ENCODE measurements around the gene FOXI2.

FOXI2 gene

GRCh38 chr10:127734753-127735152 lies 2.2 kb upstream of the FOXI2 start:
- H3K4me1 ChIP-seq (ENCODE audit: control insufficient read depth, insufficient read depth, low read length): no peaks in the 10 kb centered on the region
- H3K27me3 ChIP-seq (ENCODE audit: control insufficient read depth, insufficient read depth, low read length): peaks cover 11% of the 10 kb centered on the region
- no peak overlapping the region for H3K27ac ChIP-seq (ENCODE audit: low read depth, low read length)
- no peak overlapping the region for H3K9ac ChIP-seq (ENCODE audit: low read length)
- H3K36me3 ChIP-seq (ENCODE audit: control insufficient read depth, insufficient read depth, low read length): no peaks in the 10 kb centered on the region
- H3K4me3 ChIP-seq (ENCODE audit: low read length): no peak overlapping the region

DNA sequence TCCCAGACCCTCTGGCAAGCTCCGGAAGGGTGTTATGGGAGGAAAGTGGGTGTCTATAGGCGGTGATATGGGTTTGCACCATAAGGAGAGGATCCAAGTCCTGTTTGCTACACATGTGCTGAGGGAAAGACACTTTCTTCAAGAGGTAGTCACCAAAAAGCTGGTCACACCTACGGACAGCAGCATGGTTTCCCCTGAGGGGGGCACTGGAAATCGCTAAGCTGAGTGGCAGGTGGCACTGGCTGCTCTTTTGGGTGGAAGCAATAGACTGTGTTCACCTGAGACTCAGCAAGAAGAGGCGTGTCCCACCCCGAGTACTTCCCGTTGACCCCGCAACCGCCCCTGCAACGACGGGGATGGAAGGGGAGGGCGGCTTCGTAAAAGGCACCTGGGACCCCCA lies 1.8 kb upstream of the FOXI2 start:
- Histone ChIP-seq H3K27me3 (ENCODE audit: control insufficient read depth, insufficient read depth, low read length) (peaks cover 11% of the 10 kb centered on the region), H3K4me3 (ENCODE audit: low read length) (no peak overlapping the region), H3K4me1 (ENCODE audit: control insufficient read depth, insufficient read depth, low read length) (no peaks in the 10 kb centered on the region), H3K27ac (ENCODE audit: low read depth, low read length) (no peak overlapping the region), H3K36me3 (ENCODE audit: control insufficient read depth, insufficient read depth, low read length) (no peaks in the 10 kb centered on the region), H3K9ac (ENCODE audit: low read length) (no peak overlapping the region)

GRCh38 chr10:127735723-127736221 lies 1.2 kb upstream of the FOXI2 start:
- H3K36me3 ChIP-seq (ENCODE audit: control insufficient read depth, insufficient read depth, low read length): no peaks in the 10 kb centered on the region
- no peak overlapping the region for H3K9ac ChIP-seq (ENCODE audit: low read length)
- no peaks in the 10 kb centered on the region for H3K4me1 ChIP-seq (ENCODE audit: control insufficient read depth, insufficient read depth, low read length)
- H3K27ac ChIP-seq (ENCODE audit: low read depth, low read length): no peak overlapping the region
- H3K4me3 ChIP-seq (ENCODE audit: low read length): no peak overlapping the region
- H3K27me3 ChIP-seq (ENCODE audit: control insufficient read depth, insufficient read depth, low read length): peaks cover 11% of the 10 kb centered on the region

DNA sequence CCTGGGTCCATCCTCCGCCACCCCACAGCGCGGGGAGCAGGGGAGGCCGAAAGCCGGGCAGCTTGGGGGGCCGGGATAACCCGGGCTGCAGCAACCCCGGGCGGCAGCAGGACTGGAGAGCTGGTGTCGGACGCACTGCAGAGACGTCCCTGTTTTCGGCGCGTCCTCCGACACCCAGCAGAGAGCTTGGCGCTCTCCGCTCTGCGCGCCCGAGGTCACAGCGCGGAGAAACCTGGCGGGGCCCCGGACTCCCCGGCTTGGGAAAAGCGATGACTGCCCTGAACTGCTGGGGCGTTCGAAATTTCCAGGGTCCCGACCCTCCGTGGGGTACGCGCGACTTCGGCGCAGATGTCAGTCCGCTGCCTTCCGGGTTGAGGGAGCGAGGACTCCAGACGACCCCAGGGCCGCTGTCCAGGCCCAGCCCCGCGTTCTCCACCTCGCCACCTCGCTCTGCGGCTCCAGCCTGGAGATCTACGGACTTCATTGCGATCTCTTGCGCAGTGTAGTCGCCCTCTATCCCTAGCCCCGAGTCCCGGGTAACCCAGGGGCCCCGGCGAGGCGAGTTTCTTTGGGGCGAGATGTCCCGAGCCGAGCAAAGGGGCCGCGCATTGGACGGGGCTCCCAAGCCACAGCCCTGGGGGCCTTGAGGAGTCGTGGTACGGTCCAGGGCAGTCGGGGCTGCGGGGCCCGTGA lies 617 bp upstream of the FOXI2 start:
- Histone ChIP-seq H3K27me3 (ENCODE audit: control insufficient read depth, insufficient read depth, low read length) (peaks cover 11% of the 10 kb centered on the region), H3K4me3 (ENCODE audit: low read length) (no peak overlapping the region), H3K36me3 (ENCODE audit: control insufficient read depth, insufficient read depth, low read length) (no peaks in the 10 kb centered on the region), H3K4me1 (ENCODE audit: control insufficient read depth, insufficient read depth, low read length) (no peaks in the 10 kb centered on the region), H3K9ac (ENCODE audit: low read length) (no peak overlapping the region), H3K27ac (ENCODE audit: low read depth, low read length) (no peak overlapping the region)

DNA sequence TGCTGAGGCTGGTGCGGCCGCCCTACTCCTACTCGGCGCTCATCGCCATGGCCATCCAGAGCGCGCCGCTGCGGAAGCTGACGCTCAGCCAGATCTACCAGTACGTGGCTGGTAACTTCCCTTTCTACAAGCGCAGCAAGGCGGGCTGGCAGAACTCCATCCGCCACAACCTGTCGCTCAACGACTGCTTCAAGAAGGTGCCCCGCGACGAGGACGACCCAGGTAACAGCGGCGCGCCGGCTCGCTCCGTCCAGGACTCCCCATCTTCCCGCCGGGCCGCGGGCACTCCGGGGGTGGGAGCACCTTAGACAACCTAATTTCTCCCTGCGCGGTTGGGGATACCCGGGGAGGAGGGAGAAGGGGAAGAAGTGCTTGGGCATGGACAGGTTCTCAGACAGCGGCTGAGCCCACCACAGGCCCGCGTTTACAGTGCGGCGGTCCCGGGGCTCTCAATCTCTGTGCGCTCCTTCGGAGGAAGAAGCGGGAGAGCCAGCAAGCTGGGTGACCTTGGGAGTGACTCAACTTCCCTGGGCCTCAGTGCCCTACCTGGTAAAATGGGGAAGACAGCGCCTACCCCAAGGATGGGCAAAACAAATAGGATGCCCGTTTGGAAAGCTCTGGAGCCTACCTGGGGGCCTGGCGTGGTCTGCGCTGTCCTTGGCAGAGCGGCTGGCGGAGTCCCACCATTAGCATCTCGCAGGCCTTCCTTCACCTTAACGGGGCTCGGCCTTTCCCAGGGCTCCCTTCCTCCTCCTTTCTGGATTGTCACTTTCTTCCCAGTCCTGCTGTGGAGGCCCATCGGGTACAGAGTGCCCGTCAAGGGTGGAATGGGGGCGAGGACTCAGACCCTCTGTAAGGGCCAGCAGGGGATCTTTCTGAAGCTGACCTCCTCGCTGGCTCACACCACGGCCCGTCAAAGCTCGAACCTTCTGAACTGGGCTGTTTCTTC lies 852 bp downstream of the FOXI2 start:
- Histone ChIP-seq H3K27ac (ENCODE audit: low read depth, low read length) (no peak overlapping the region), H3K4me3 (ENCODE audit: low read length) (no peak overlapping the region), H3K36me3 (ENCODE audit: control insufficient read depth, insufficient read depth, low read length) (no peaks in the 10 kb centered on the region), H3K9ac (ENCODE audit: low read length) (no peak overlapping the region), H3K27me3 (ENCODE audit: control insufficient read depth, insufficient read depth, low read length) (peaks cover 8% of the 10 kb centered on the region), H3K4me1 (ENCODE audit: control insufficient read depth, insufficient read depth, low read length) (no peaks in the 10 kb centered on the region)

GRCh38 chr10:127738512-127739424 lies 1.8 kb downstream of the FOXI2 start:
- Histone ChIP-seq H3K27me3 (ENCODE audit: control insufficient read depth, insufficient read depth, low read length) (peaks cover 2% of the 10 kb centered on the region), H3K4me1 (ENCODE audit: control insufficient read depth, insufficient read depth, low read length) (no peaks in the 10 kb centered on the region), H3K4me3 (ENCODE audit: low read length) (no peak overlapping the region), H3K36me3 (ENCODE audit: control insufficient read depth, insufficient read depth, low read length) (no peaks in the 10 kb centered on the region), H3K27ac (ENCODE audit: low read depth, low read length) (no peak overlapping the region), H3K9ac (ENCODE audit: low read length) (no peak overlapping the region)

DNA sequence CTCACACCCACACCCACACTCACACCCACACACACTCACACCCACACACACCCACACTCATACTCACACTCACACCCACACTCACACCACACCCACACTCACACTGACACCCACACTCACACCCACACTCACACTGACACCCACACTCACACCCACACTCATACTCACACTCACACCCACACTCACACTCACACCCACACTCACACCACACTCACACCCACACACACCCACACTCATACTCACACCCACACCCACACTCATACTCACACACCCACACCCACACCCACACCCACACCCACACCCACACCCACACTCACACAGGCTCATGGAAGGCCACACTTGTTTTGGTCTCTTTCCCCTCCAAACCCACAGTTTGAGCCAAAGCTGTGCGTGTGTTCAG lies 2.9 kb downstream of the FOXI2 start:
- Histone ChIP-seq H3K36me3 (ENCODE audit: control insufficient read depth, insufficient read depth, low read length) (no peaks in the 10 kb centered on the region), H3K4me1 (ENCODE audit: control insufficient read depth, insufficient read depth, low read length) (no peaks in the 10 kb centered on the region), H3K9ac (ENCODE audit: low read length) (no peak overlapping the region), H3K4me3 (ENCODE audit: low read length) (no peak overlapping the region), H3K27ac (ENCODE audit: low read depth, low read length) (no peak overlapping the region), H3K27me3 (ENCODE audit: control insufficient read depth, insufficient read depth, low read length) (no peaks in the 10 kb centered on the region)

DNA sequence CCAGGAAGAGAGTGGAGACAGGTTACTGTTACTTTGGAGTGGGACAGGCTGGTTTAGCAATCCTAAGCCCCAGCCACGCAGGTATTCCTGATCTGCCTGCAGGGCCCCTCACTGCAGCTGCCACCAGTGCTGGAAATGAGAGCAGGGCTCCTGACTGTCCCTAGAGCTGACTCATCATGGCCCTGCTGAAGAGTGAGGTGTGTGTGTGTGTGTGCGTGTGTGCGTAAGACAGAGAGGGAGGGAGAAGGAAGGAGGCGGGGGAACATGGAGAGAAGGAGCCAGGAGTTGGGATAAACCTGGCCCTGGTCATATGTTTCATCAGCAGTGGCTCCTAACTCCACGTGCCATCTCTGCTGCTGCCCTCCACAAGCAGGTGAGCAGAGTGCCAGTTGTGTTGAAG lies 3.6 kb downstream of the FOXI2 start:
- no peak overlapping the region for H3K27ac ChIP-seq (ENCODE audit: low read depth, low read length)
- no peaks in the 10 kb centered on the region for H3K27me3 ChIP-seq (ENCODE audit: control insufficient read depth, insufficient read depth, low read length)
- H3K36me3 ChIP-seq (ENCODE audit: control insufficient read depth, insufficient read depth, low read length): no peaks in the 10 kb centered on the region
- H3K4me3 ChIP-seq (ENCODE audit: low read length): no peak overlapping the region
- H3K9ac ChIP-seq (ENCODE audit: low read length): no peak overlapping the region
- no peaks in the 10 kb centered on the region for H3K4me1 ChIP-seq (ENCODE audit: control insufficient read depth, insufficient read depth, low read length)

GRCh38 chr10:127743205-127743604 lies 6.2 kb downstream of the FOXI2 start:
- H3K4me3 ChIP-seq (ENCODE audit: low read length): no peak overlapping the region
- no peak overlapping the region for H3K27ac ChIP-seq (ENCODE audit: low read depth, low read length)
- no peaks in the 10 kb centered on the region for H3K27me3 ChIP-seq (ENCODE audit: control insufficient read depth, insufficient read depth, low read length)
- no peaks in the 10 kb centered on the region for H3K36me3 ChIP-seq (ENCODE audit: control insufficient read depth, insufficient read depth, low read length)
- H3K9ac ChIP-seq (ENCODE audit: low read length): no peak overlapping the region
- H3K4me1 ChIP-seq (ENCODE audit: control insufficient read depth, insufficient read depth, low read length): no peaks in the 10 kb centered on the region

DNA sequence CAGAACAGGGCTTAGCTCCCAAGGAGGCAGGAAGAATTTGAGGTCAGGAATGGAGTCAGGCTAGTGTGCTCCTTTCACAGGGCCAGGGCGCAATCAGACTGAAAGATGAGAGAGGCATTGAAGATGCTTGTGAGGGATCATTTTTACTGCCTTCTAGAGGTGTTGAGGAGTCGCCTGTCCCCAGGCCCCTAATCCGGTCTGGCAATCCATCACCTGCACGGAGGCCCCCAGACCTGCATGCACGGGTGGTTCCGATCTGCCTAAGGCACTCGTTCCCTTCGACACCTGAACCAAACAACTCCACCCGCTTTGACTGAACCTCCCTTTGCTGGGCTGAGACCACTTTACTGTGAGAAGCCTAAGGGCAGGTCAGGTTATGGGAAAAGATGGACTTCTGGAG lies 8.0 kb downstream of the FOXI2 start:
- H3K4me1 ChIP-seq (ENCODE audit: control insufficient read depth, insufficient read depth, low read length): no peaks in the 10 kb centered on the region
- no peaks in the 10 kb centered on the region for H3K27me3 ChIP-seq (ENCODE audit: control insufficient read depth, insufficient read depth, low read length)
- no peaks in the 10 kb centered on the region for H3K36me3 ChIP-seq (ENCODE audit: control insufficient read depth, insufficient read depth, low read length)
- no peak overlapping the region for H3K27ac ChIP-seq (ENCODE audit: low read depth, low read length)
- H3K4me3 ChIP-seq (ENCODE audit: low read length): no peak overlapping the region
- no peak overlapping the region for H3K9ac ChIP-seq (ENCODE audit: low read length)

- Histone ChIP-seq H3K36me3 (ENCODE audit: control insufficient read depth, insufficient read depth, low read length) (no peaks in the 10 kb centered on the region), H3K27me3 (ENCODE audit: control insufficient read depth, insufficient read depth, low read length) (no peaks in the 10 kb centered on the region), H3K4me1 (ENCODE audit: control insufficient read depth, insufficient read depth, low read length) (no peaks in the 10 kb centered on the region), H3K27ac (ENCODE audit: low read depth, low read length) (no peak overlapping the region), H3K9ac (ENCODE audit: low read length) (no peak overlapping the region), H3K4me3 (ENCODE audit: low read length) (no peak overlapping the region)
Measured at GRCh38 chr10:127745861-127746260, 8.9 kb downstream of the FOXI2 start.

DNA sequence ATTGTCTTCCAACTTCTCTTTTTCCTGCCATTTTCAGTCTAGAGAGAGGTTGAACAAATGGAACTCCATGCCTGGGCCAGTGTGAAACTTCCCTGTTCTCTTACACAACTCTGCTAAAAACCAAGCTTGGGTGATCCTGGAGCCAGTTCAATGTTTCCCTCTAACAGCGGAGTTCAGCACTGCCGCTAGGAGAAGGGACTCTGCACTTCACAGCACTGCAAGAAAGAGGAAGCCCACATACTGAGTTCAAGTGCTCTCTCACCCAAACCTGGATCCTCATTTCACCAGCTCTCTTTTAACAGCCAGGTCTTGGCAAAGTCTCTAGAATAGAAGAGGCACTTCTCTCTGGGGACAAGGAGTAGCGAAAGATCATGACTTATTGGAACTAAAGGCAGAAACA lies 18.8 kb downstream of the FOXI2 start:
- no peak overlapping the region for H3K4me3 ChIP-seq (ENCODE audit: low read length)
- H3K4me1 ChIP-seq (ENCODE audit: control insufficient read depth, insufficient read depth, low read length): no peaks in the 10 kb centered on the region

More for the DNA sequence above, 18.8 kb downstream of the FOXI2 start:
- H3K9ac ChIP-seq (ENCODE audit: low read length): no peak overlapping the region
- H3K27me3 ChIP-seq (ENCODE audit: control insufficient read depth, insufficient read depth, low read length): no peaks in the 10 kb centered on the region
- H3K36me3 ChIP-seq (ENCODE audit: control insufficient read depth, insufficient read depth, low read length): no peaks in the 10 kb centered on the region
- H3K27ac ChIP-seq (ENCODE audit: low read depth, low read length): no peak overlapping the region

Measured in rectal smooth muscle tissue (tissue), 1 donor.